GM12874 (cell line): ENCODE data around the gene AARS2.

Source experiments
- CTCF ChIP-seq: IDR thresholded peaks from 2 replicates; pipeline ENCODE4 v1.5.1; 2011; ENCODE audit warnings: low read depth, mild to moderate bottlenecking, control low read depth, low read length, moderate library complexity; ENCODE audit not compliant: insufficient read depth

Gene AARS2

GRCh38 chr6:44302856-44303255 lies 10.3 kb downstream of the AARS2 start:
- TF ChIP-seq CTCF = no peak

- no peak for TF ChIP-seq CTCF
Observed at GRCh38 chr6:44301782-44302564, 11.2 kb downstream of the AARS2 start.

GRCh38 chr6:44301106-44301505 lies 12.0 kb downstream of the AARS2 start:
- TF ChIP-seq CTCF = no peak

GRCh38 chr6:44300292-44300823 lies 12.8 kb downstream of the AARS2 start:
- no peak for TF ChIP-seq CTCF

- no peak for TF ChIP-seq CTCF
Observed at GRCh38 chr6:44298864-44299263, 14.3 kb downstream of the AARS2 start.

GRCh38 chr6:44298055-44298803 lies 14.9 kb downstream of the AARS2 start:
- no peak for TF ChIP-seq CTCF

- no peak for TF ChIP-seq CTCF
Observed at GRCh38 chr6:44297063-44298038, 15.8 kb downstream of the AARS2 start.
